Measurements from ENCODE around the gene B4GALNT3. TPM values are rescaled to one million over a fixed set of nuclear protein-coding genes. Genes with fewer than 3 reads are reported as not detected.
A peak's percentile ranks its signal among the peaks of the same experiment; 100 is the strongest.
"Not testable (repeated sequence)": the region's sequence is repeated elsewhere in the genome, so short reads cannot be mapped to it uniquely, and the experiment has no call there.

Gene B4GALNT3
- total RNA-seq, 2 experiments from 2014 or later: 1.2 to 1.9 TPM

GRCh38 chr12:575129-575502, 115.4 kb downstream of the B4GALNT3 start:
- Mint-ChIP-seq H3K27me3 (no peaks in the 10 kb centered on the region), H3K36me3 (no peaks in the 10 kb centered on the region), H3K4me1 (ENCODE audit: low read depth) (peaks cover 34% of the 10 kb centered on the region), H3K9me3 (no peaks in the 10 kb centered on the region), H3K4me3 (no peak overlapping the region), H3K27ac (no peak overlapping the region)
- intact Hi-C loops (cut with micrococcal nuclease): loop anchor here (5.0 to 10.0 kb wide), 3 partner anchors 37 to 520 kb away; no protein-coding TSS in a partner anchor
- CTCF ChIA-PET: interaction anchor here (0.6 to 5.2 kb wide), 25 partner anchors 11 to 1008 kb away, joined by 3 to 119 read pairs (median 6); partner anchors contain the start of genes RAD52 and WNK1
- POLR2A ChIA-PET: interaction anchor here (2.7 kb wide), 1 partner anchor 178 kb away, joined by 27 read pairs; the partner anchor contains the start of gene WNK1
- no peak for DNase-seq

DNA sequence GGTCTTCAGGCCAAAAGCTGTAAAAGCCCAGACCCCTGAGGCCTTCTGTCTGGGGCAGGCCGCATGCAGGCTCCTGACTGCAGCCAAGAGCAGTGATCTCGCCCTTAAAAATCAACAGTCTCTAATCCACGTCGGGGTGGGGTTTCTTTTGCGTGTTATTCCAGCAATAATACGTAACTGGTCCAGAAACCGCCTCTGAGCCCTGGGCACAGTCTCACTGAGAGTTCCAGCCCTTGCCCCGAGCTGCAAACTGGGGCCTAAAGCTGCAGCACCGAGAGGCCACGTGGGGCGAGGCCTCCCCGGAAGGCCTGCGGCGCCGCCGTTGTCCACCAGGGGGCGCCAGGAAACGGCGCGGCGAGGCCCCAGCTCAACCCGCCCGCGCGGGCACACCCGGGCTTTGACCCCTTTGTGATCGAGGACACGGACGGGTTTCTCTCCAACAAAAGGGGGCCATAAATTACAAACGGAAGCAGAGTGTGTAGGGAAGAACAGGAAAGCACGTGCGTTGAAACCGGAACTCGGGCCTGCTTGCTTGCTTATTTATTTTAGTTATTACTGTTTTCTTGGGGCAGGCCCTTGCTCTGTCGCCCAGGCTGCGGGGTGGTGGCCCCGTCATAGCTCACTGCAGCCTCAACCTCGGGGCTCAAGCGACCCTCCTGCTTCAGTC, 116.3 kb downstream of the B4GALNT3 start:
- peak overlapping the region; percentile 45 for H3K27ac Mint-ChIP-seq
- no peaks in the 10 kb centered on the region for H3K36me3 Mint-ChIP-seq

GRCh38 chr12:576615-577110, 116.9 kb downstream of the B4GALNT3 start:
- Mint-ChIP-seq H3K4me3 (peak overlapping the region; percentile 34), H3K4me1 (ENCODE audit: low read depth) (peaks cover 34% of the 10 kb centered on the region)
- CTCF ChIA-PET: interaction anchor here (0.8 to 5.2 kb wide), 42 partner anchors 9 to 1007 kb away, joined by 3 to 119 read pairs (median 5); partner anchors contain the start of genes RAD52 and WNK1

More for the DNA sequence above, 116.3 kb downstream of the B4GALNT3 start:
- Mint-ChIP-seq H3K4me1 (ENCODE audit: low read depth) (peaks cover 34% of the 10 kb centered on the region), H3K4me3 (peak overlapping the region; percentile 51), H3K27me3 (no peaks in the 10 kb centered on the region), H3K9me3 (no peaks in the 10 kb centered on the region)
- DNase-seq: peak; percentile 88
- ChIA-PET CTCF (interaction anchor here (0.5 to 5.2 kb wide), 47 partner anchors 8 to 1007 kb away, joined by 3 to 119 read pairs (median 5); partner anchors contain the start of genes RAD52 and WNK1), POLR2A (interaction anchor here (0.6 to 2.7 kb wide), 3 partner anchors 109 to 217 kb away, joined by 3 to 27 read pairs (median 3); partner anchors contain the start of gene WNK1)
- intact Hi-C loops (cut with micrococcal nuclease): loop anchor here (1.0 to 10.0 kb wide), 6 partner anchors 36 to 519 kb away; no protein-coding TSS in a partner anchor

DNA sequence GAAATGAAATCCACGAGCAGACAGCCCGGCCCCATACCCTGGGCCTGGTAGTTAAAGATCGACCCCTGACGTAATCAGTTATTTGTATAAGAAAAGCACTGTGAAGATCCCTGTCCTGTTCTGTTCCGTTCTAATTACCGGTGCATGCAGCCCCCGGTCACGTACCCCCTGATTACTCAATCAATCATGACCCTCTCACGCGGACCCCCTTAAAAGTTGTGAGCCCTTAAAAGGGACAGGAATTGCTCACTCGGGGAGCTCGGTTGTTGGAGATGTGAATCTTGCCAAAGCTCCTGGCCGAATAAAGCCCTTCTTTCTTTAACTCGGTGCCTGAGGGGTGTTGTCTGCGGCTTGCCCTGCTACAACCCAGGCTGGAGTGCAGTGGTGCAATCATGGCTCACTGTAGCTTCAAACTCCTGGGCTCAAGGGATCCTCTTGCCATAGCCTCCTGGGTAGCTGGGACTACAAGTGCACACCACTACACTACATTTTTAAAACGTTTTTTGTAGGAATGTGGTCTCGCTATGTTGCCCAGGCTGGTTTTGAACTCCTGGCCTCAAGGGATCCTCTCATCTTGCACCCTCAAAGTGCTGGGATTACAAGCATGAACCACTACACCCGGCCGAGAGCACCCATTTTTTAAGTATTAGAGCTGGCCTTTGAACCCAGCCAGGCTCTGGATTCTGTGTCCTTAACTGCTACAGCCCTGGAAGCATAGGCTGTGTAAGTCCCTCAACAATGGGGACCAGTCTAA, 118.4 kb downstream of the B4GALNT3 start:
- H3K27me3 Mint-ChIP-seq, POLR2A ChIA-PET: not testable (repeated sequence)
- intact Hi-C loops (cut with micrococcal nuclease): loop anchor here (2.0 to 10.0 kb wide), 5 partner anchors 34 to 517 kb away; no protein-coding TSS in a partner anchor

More at GRCh38 chr12:576615-577110, 116.9 kb downstream of the B4GALNT3 start:
- POLR2A ChIA-PET: interaction anchor here (1.2 to 2.7 kb wide), 2 partner anchors 109 to 176 kb away, joined by 3 to 27 read pairs; partner anchors contain the start of gene WNK1
- intact Hi-C loops (cut with micrococcal nuclease): loop anchor here (1.0 to 10.0 kb wide), 6 partner anchors 36 to 518 kb away; no protein-coding TSS in a partner anchor
- Mint-ChIP-seq H3K27me3 (no peaks in the 10 kb centered on the region), H3K27ac (peak overlapping the region; percentile 47), H3K9me3 (no peaks in the 10 kb centered on the region), H3K36me3 (no peaks in the 10 kb centered on the region)
- no peak for DNase-seq

GRCh38 chr12:578748-579419, 119.1 kb downstream of the B4GALNT3 start:
- Mint-ChIP-seq H3K36me3 (no peaks in the 10 kb centered on the region), H3K27ac (no peak overlapping the region), H3K4me3 (no peak overlapping the region), H3K27me3 (no peaks in the 10 kb centered on the region), H3K4me1 (ENCODE audit: low read depth) (peaks cover 22% of the 10 kb centered on the region), H3K9me3 (no peaks in the 10 kb centered on the region)
- no peak for DNase-seq
- POLR2A ChIA-PET: no interaction called here
- intact Hi-C loops (cut with micrococcal nuclease): loop anchor here (5.0 to 10.0 kb wide), 3 partner anchors 33 to 516 kb away; no protein-coding TSS in a partner anchor
- CTCF ChIA-PET: interaction anchor here (1.1 to 5.2 kb wide), 5 partner anchors 9 to 237 kb away, joined by 3 to 119 read pairs (median 8); partner anchors contain the start of gene WNK1

More for the DNA sequence above, 118.4 kb downstream of the B4GALNT3 start:
- H3K4me1 Mint-ChIP-seq (ENCODE audit: low read depth): peaks cover 27% of the 10 kb centered on the region
- not testable (repeated sequence) for H3K27ac Mint-ChIP-seq, H3K9me3 Mint-ChIP-seq, H3K4me3 Mint-ChIP-seq, DNase-seq, H3K36me3 Mint-ChIP-seq
- CTCF ChIA-PET: interaction anchor here (0.9 to 5.2 kb wide), 3 partner anchors 8 to 174 kb away, joined by 3 to 119 read pairs (median 7); partner anchors contain the start of gene WNK1

DNA sequence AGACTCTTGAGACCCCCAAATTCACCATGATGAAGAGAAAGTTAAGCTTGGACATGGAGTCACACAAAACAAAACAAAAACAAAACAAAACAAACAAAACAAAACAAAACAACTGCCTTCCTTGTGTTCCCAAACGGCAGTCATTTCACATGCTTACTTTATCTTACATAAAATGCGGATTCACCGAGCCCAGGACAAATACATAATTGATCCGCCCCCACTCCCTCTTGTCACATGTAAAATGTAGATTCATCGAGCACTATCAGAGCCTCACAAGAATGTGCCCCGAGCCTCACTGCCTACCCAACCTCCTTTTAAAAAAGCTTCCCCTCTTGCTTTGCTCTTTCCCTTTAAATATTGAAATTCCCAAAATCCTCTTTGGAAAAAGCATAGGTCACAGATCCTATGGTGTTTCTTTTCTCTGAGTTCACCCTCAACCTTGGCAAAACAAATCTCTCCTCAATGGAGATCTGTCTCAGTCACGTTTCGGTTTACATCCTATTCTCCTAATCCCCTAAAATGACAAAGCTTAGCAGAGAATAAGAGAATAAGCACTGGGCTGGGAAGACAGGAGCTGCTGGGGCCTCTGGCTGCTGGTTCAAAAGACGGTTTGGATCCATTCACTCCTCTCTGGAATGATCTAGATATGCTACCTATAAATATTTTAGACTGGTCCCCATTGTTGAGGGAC, 119.8 kb downstream of the B4GALNT3 start:
- H3K27ac Mint-ChIP-seq: no peak overlapping the region
- CTCF ChIA-PET: interaction anchor here (1.1 to 2.1 kb wide), 4 partner anchors 9 to 236 kb away, joined by 3 to 8 read pairs (median 6); no protein-coding TSS in a partner anchor
- H3K9me3 Mint-ChIP-seq: no peaks in the 10 kb centered on the region
- DNase-seq: no peak
- H3K36me3 Mint-ChIP-seq: no peaks in the 10 kb centered on the region
- intact Hi-C loops (cut with micrococcal nuclease): loop anchor here (5.0 to 10.0 kb wide), 3 partner anchors 33 to 515 kb away; no protein-coding TSS in a partner anchor
- H3K27me3 Mint-ChIP-seq: no peaks in the 10 kb centered on the region
- H3K4me3 Mint-ChIP-seq: no peak overlapping the region
- peaks cover 21% of the 10 kb centered on the region for H3K4me1 Mint-ChIP-seq (ENCODE audit: low read depth)
- POLR2A ChIA-PET: no interaction called here

DNA sequence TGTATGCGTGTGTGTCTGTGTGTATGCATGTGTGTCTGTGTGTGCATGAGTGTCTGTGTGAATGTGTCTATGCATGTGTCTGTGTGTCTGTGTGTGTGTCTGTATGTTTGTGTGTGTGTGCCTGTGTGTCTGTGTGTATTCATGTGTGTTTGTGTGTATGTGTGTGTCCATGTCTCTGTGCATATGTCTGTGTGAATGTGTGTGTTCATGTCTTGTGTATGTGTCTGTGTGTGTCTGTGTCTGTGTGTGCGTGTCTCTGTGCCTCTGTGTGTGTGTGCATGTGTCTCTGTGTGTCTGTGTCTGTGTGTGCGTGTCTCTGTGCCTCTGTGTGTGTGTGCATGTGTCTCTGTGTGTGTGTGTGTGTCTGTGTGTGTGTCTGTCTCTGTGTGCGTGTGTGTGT, 121.1 kb downstream of the B4GALNT3 start:
- no peaks in the 10 kb centered on the region for H3K36me3 Mint-ChIP-seq
- POLR2A ChIA-PET: no interaction called here
- no peak overlapping the region for H3K27ac Mint-ChIP-seq
- H3K4me3 Mint-ChIP-seq: no peak overlapping the region
- H3K4me1 Mint-ChIP-seq (ENCODE audit: low read depth): peaks cover 10% of the 10 kb centered on the region
- CTCF ChIA-PET: interaction anchor here (0.7 to 2.1 kb wide), 3 partner anchors 11 to 234 kb away, joined by 3 to 8 read pairs (median 8); no protein-coding TSS in a partner anchor
- intact Hi-C loops (cut with micrococcal nuclease): no loop called here
- no peak for DNase-seq
- no peaks in the 10 kb centered on the region for H3K27me3 Mint-ChIP-seq
- no peaks in the 10 kb centered on the region for H3K9me3 Mint-ChIP-seq

- DNase-seq: no peak
- POLR2A ChIA-PET: interaction anchor here (0.5 kb wide), 1 partner anchor 308 kb away, joined by 3 read pairs; no protein-coding TSS in a partner anchor
- Mint-ChIP-seq H3K4me1 (ENCODE audit: low read depth) (peaks cover 5% of the 10 kb centered on the region), H3K27ac (no peak overlapping the region), H3K27me3 (no peaks in the 10 kb centered on the region), H3K4me3 (no peak overlapping the region), H3K36me3 (no peaks in the 10 kb centered on the region), H3K9me3 (no peaks in the 10 kb centered on the region)
- intact Hi-C loops (cut with micrococcal nuclease): no loop called here
- CTCF ChIA-PET: interaction anchor here (0.7 kb wide), 3 partner anchors 11 to 233 kb away, joined by 3 read pairs; no protein-coding TSS in a partner anchor
Observed at GRCh38 chr12:581321-581720, 121.6 kb downstream of the B4GALNT3 start.

- Mint-ChIP-seq H3K36me3 (no peaks in the 10 kb centered on the region), H3K27me3 (no peaks in the 10 kb centered on the region), H3K9me3 (no peaks in the 10 kb centered on the region), H3K27ac (no peak overlapping the region), H3K4me1 (ENCODE audit: low read depth) (peaks cover under 1% of the 10 kb centered on the region), H3K4me3 (no peak overlapping the region)
- DNase-seq: no peak
- CTCF ChIA-PET: interaction anchor here (0.7 kb wide), 3 partner anchors 11 to 232 kb away, joined by 3 read pairs; no protein-coding TSS in a partner anchor
- intact Hi-C loops (cut with micrococcal nuclease): no loop called here
- POLR2A ChIA-PET: interaction anchor here (0.5 kb wide), 1 partner anchor 308 kb away, joined by 3 read pairs; no protein-coding TSS in a partner anchor
Observed at GRCh38 chr12:581746-582145, 122.0 kb downstream of the B4GALNT3 start.

- CTCF ChIA-PET: no interaction called here
- POLR2A ChIA-PET: no interaction called here
- H3K4me3 Mint-ChIP-seq: no peak overlapping the region
Observed at GRCh38 chr12:583251-583869, 123.6 kb downstream of the B4GALNT3 start.

More at GRCh38 chr12:583251-583869, 123.6 kb downstream of the B4GALNT3 start:
- Mint-ChIP-seq H3K27me3 (no peaks in the 10 kb centered on the region), H3K27ac (no peak overlapping the region), H3K4me1 (ENCODE audit: low read depth) (no peaks in the 10 kb centered on the region), H3K36me3 (no peaks in the 10 kb centered on the region), H3K9me3 (peaks cover under 1% of the 10 kb centered on the region)
- intact Hi-C loops (cut with micrococcal nuclease): no loop called here
- DNase-seq: no peak

Measured in activated CD4-positive, alpha-beta memory T cell treated with anti-CD3 and anti-CD28 coated beads for 36 hours (primary cell).